Measurements from ENCODE around the gene ASPSCR1. TPM values are rescaled to one million over a fixed set of nuclear protein-coding genes. Genes with fewer than 3 reads are reported as not detected.
A peak's percentile ranks its signal among the peaks of the same experiment; 100 is the strongest.

Gene ASPSCR1
- total RNA-seq, 1 donor from 2014 or later: 25.6 TPM

GRCh38 chr17:81942167-81942553, 35.3 kb upstream of the ASPSCR1 start:
- Mint-ChIP-seq H3K4me3 (ENCODE audit: unreplicated experiment) (no peak overlapping the region), H3K9me3 (ENCODE audit: unreplicated experiment) (no peaks in the 10 kb centered on the region), H3K4me1 (ENCODE audit: unreplicated experiment) (peaks cover 7% of the 10 kb centered on the region), H3K36me3 (ENCODE audit: low read depth, unreplicated experiment) (no peaks in the 10 kb centered on the region), H3K27ac (ENCODE audit: unreplicated experiment) (no peak overlapping the region), H3K27me3 (ENCODE audit: unreplicated experiment) (peaks cover 11% of the 10 kb centered on the region)
- DNase-seq (ENCODE audit: low spot score): no peak
- TF ChIP-seq, protein P1, sequence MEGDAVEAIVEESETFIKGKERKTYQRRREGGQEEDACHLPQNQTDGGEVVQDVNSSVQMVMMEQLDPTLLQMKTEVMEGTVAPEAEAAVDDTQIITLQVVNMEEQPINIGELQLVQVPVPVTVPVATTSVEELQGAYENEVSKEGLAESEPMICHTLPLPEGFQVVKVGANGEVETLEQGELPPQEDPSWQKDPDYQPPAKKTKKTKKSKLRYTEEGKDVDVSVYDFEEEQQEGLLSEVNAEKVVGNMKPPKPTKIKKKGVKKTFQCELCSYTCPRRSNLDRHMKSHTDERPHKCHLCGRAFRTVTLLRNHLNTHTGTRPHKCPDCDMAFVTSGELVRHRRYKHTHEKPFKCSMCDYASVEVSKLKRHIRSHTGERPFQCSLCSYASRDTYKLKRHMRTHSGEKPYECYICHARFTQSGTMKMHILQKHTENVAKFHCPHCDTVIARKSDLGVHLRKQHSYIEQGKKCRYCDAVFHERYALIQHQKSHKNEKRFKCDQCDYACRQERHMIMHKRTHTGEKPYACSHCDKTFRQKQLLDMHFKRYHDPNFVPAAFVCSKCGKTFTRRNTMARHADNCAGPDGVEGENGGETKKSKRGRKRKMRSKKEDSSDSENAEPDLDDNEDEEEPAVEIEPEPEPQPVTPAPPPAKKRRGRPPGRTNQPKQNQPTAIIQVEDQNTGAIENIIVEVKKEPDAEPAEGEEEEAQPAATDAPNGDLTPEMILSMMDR (IDR thresholded peaks at IDR 0.05; ENCODE audit: unreplicated experiment): no peak

DNA sequence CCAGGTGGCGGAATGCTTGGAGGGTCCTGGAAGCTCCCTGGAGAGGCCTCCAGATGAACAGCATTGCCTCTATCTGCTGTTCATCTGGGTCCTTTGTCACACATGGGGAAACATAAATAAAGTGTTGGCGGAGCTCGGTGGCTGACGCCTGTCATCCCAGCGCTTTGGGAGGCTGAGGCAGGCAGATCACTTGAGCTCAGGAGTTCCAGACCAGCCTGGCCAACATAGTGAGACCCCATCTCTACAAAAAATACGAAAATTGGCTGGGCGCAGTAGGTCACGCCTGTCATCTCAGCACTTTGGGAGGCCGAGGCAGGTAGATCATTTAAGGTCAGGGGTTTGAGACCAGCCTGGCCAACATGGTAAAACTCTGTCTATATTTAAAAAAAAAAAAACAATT, 32.6 kb upstream of the ASPSCR1 start:
- Mint-ChIP-seq H3K27ac (ENCODE audit: unreplicated experiment) (no peak overlapping the region), H3K27me3 (ENCODE audit: unreplicated experiment) (peaks cover 3% of the 10 kb centered on the region), H3K9me3 (ENCODE audit: unreplicated experiment) (no peaks in the 10 kb centered on the region), H3K4me3 (ENCODE audit: unreplicated experiment) (no peak overlapping the region), H3K4me1 (ENCODE audit: unreplicated experiment) (no peaks in the 10 kb centered on the region), H3K36me3 (ENCODE audit: low read depth, unreplicated experiment) (no peaks in the 10 kb centered on the region)
- DNase-seq (ENCODE audit: low spot score): no peak
- TF ChIP-seq, protein P1 (IDR thresholded peaks at IDR 0.05; ENCODE audit: unreplicated experiment): no peak

DNA sequence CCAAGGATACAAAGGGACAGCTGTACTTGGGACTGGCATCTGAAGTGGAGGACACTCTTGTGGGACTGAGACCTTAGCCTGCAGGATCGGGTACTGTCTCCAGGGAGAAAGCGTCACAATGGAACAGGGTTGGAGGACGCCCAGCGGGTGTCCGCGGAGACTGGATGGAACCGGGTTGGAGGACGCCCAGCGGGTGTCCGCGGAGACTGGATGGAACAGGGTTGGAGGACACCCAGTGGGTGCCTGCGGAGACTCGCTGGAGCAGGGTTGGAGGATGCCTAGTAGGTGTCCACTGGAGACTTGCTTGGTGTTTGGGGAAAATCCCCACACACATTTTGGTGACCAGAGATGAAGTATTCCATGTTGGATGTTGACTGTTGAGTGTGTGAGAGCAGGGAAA, 30.2 kb upstream of the ASPSCR1 start, which contains the start of gene MYADML2:
MYADML2 (minus strand) TSS at position 45 of the 400 bp plus-strand sequence. CDS start 5,492 bp downstream, outside the sequence.
- H3K27ac Mint-ChIP-seq (ENCODE audit: unreplicated experiment): peak within 1 kb of the TSS; percentile 48

DNA sequence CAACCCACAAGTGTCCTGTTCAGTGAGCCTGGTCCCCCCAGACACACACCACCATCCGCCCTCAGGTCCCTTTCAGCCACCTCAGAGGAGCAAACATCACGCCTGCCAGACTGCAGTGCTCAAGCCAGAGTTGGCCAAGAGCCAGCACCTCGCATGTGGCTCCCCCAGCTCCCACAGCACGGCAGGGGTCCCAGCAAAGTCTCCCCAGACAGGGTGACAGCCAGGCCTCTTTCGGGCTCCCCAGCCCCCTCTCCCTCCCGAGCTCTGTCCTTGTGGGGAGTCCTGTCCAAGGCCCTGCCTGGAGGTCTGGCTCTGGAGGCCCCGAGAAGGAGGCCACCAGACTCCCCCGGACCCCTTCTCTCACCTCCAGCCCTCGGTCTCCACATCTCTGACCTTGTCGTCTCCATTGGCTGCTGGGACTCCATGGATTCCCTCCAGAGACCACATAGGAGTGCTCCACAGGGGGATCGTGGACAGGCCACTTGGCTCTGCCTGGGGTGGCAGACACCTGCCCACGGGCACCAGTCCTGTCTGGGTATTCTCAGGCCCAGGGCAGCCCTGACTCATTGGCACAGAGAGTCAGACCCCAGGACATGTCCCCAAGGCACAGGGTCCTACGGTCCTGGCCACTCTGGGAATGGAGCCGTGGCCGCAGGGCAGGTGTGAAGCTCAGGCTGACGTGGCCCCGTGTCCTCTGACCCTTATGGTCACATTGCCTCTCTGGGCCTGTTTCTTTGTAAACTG, 28.6 kb upstream of the ASPSCR1 start:
- Mint-ChIP-seq H3K4me1 (ENCODE audit: unreplicated experiment) (no peaks in the 10 kb centered on the region), H3K27ac (ENCODE audit: unreplicated experiment) (no peak overlapping the region), H3K9me3 (ENCODE audit: unreplicated experiment) (no peaks in the 10 kb centered on the region), H3K27me3 (ENCODE audit: unreplicated experiment) (peaks cover 3% of the 10 kb centered on the region), H3K36me3 (ENCODE audit: low read depth, unreplicated experiment) (no peaks in the 10 kb centered on the region), H3K4me3 (ENCODE audit: unreplicated experiment) (no peak overlapping the region)
- DNase-seq (ENCODE audit: low spot score): no peak
- TF ChIP-seq, protein P1 (IDR thresholded peaks at IDR 0.05; ENCODE audit: unreplicated experiment): no peak

More for the DNA sequence above, 30.2 kb upstream of the ASPSCR1 start, which contains the start of gene MYADML2:
- no peak for DNase-seq (ENCODE audit: low spot score)
- H3K4me1 Mint-ChIP-seq (ENCODE audit: unreplicated experiment): no peaks in the 10 kb centered on the region
- H3K27me3 Mint-ChIP-seq (ENCODE audit: unreplicated experiment): peaks cover 3% of the 10 kb centered on the region
- no peak within 1 kb of the TSS for H3K4me3 Mint-ChIP-seq (ENCODE audit: unreplicated experiment)
- TF ChIP-seq, protein P1 (IDR thresholded peaks at IDR 0.05; ENCODE audit: unreplicated experiment): no peak
- H3K36me3 Mint-ChIP-seq (ENCODE audit: low read depth, unreplicated experiment): no peaks in the 10 kb centered on the region
- H3K9me3 Mint-ChIP-seq (ENCODE audit: unreplicated experiment): no peaks in the 10 kb centered on the region

DNA sequence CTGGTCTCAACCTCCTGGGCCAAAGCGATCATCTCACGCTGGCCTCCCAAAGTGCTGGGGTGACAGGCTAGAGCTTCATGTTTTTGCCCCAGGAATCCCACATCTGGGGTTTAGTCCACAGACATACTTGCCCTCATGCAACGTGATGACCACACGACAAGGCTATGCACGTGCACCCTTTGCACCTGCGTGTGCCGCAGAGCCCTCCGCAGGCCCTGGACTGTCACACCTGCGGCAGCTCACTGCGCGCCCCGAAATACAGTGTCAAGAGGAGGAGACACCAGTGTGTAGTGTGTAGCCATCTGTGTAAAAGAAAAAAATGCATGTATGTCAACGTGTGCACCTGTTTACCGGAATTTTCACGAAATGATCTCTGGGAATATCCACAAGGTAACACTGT, 26.9 kb upstream of the ASPSCR1 start:
- no peak for DNase-seq (ENCODE audit: low spot score)
- Mint-ChIP-seq H3K4me1 (ENCODE audit: unreplicated experiment) (no peaks in the 10 kb centered on the region), H3K9me3 (ENCODE audit: unreplicated experiment) (no peaks in the 10 kb centered on the region), H3K36me3 (ENCODE audit: low read depth, unreplicated experiment) (no peaks in the 10 kb centered on the region), H3K27me3 (ENCODE audit: unreplicated experiment) (peaks cover 3% of the 10 kb centered on the region), H3K27ac (ENCODE audit: unreplicated experiment) (no peak overlapping the region), H3K4me3 (ENCODE audit: unreplicated experiment) (no peak overlapping the region)
- TF ChIP-seq, protein P1 (IDR thresholded peaks at IDR 0.05; ENCODE audit: unreplicated experiment): no peak

Measured in endothelial cell (in vitro differentiated cells).